HepG2 (cell line): ENCODE data around the gene PYGO2. TPM values are rescaled to one million over a fixed set of nuclear protein-coding genes. Genes with fewer than 3 reads are reported as not detected.

Experiments used
- GMEB1 ChIP-seq: sonication (generic); formaldehyde crosslinking; IDR thresholded peaks from 2 replicates; pipeline ENCODE4 v1.5.1; 2020; ENCODE audit warnings: missing genetic modification reagents, mild to moderate bottlenecking, borderline replicate concordance
- HBP1 ChIP-seq: IDR thresholded peaks from 2 replicates; pipeline ENCODE4 v1.6.1; 2016; ENCODE audit warnings: low read depth, control low read depth
- HOXA5 ChIP-seq: sonication (generic); formaldehyde crosslinking; IDR thresholded peaks from 2 replicates; pipeline ENCODE4 v1.4.0; 2020; ENCODE audit warnings: missing genetic modification reagents
- TFDP2 ChIP-seq: sonication (generic); formaldehyde crosslinking; IDR thresholded peaks from 2 replicates; pipeline ENCODE4 v1.4.0; 2020; ENCODE audit warnings: missing genetic modification reagents
- U2AF2 ChIP-seq: fragments of 200-400 bp; formaldehyde crosslinking; IDR thresholded peaks from 2 replicates; pipeline ENCODE4 v1.6.1; 2017; ENCODE audit warnings: low read depth, mild to moderate bottlenecking, low read length
- ZFP36L1 ChIP-seq: sonication (generic); formaldehyde crosslinking; IDR thresholded peaks from 2 replicates; pipeline ENCODE4 v1.8.0; 2022; ENCODE audit warnings: mild to moderate bottlenecking, missing genetic modification reagents, moderate library complexity
- ZFP37 ChIP-seq: sonication (generic); formaldehyde crosslinking; IDR thresholded peaks from 2 replicates; pipeline ENCODE4 v1.4.0; 2020; ENCODE audit warnings: missing genetic modification reagents, borderline replicate concordance
- ZNF124 ChIP-seq: sonication (generic); formaldehyde crosslinking; IDR thresholded peaks from 2 replicates; pipeline ENCODE4 v1.4.0; 2020; ENCODE audit warnings: missing genetic modification reagents
- ZNF672 ChIP-seq: sonication (generic); formaldehyde crosslinking; IDR thresholded peaks from 2 replicates; pipeline ENCODE4 v1.8.1; 2022; ENCODE audit warnings: missing genetic modification reagents
- ZNF713 ChIP-seq: sonication (generic); formaldehyde crosslinking; IDR thresholded peaks from 2 replicates; pipeline ENCODE4 v1.4.0; 2020; ENCODE audit warnings: mild to moderate bottlenecking, missing genetic modification reagents
- polyA plus RNA-seq, 8 experiments: library from polyadenylated mRNA; depleted of rRNA in 3 of 8; stranded (reverse) in 7 of 8; unstranded in 1 of 8; fragments of >200 nt; fragmentation: Illumina TruSeq in 4 of 8; extraction: Trizol in 4 of 8; gene quantifications; 2 replicates each; pipeline versions ENCODE4 v1.2.1 to v1.2.3, GENCODE V29; 2011 to 2016; ENCODE audit warnings: low read depth in 4 of 8, missing spikeins in 1 of 8, mixed read lengths in 1 of 8; ENCODE audit not compliant: insufficient read depth in 1 of 8
- total RNA-seq, 5 experiments: library from RNA; depleted of rRNA; stranded (reverse); fragments of >200 nt; fragmentation: Illumina TruSeq; extraction: Trizol; gene quantifications; 2 replicates each; pipeline ENCODE4 v1.2.3, GENCODE V29; 2016; ENCODE audit warnings: low read depth in 1 of 5
- TF ChIP-seq, protein P1 (sequence below): sonication (generic); formaldehyde crosslinking; IDR thresholded peaks from 2 replicates; pipeline ENCODE4 v1.4.0; 2020; ENCODE audit warnings: mild to moderate bottlenecking, missing genetic modification reagents
- TF ChIP-seq, protein P2 (sequence below): sonication (generic); formaldehyde crosslinking; IDR thresholded peaks from 2 replicates; pipeline ENCODE4 v1.8.1; 2022; ENCODE audit warnings: mild to moderate bottlenecking, missing genetic modification reagents
- TF ChIP-seq, protein P3 (sequence below): sonication (generic); formaldehyde crosslinking; IDR thresholded peaks from 2 replicates; pipeline ENCODE4 v1.5.1; 2020; ENCODE audit warnings: missing genetic modification reagents, mild to moderate bottlenecking, borderline replicate concordance

The PYGO2 gene
- total and polyA plus RNA-seq, 2 of the 13 experiments (the other 11 are each of a cell fraction or from before 2014, with no cell fraction given) = 20.3 to 21.8 TPM

DNA sequence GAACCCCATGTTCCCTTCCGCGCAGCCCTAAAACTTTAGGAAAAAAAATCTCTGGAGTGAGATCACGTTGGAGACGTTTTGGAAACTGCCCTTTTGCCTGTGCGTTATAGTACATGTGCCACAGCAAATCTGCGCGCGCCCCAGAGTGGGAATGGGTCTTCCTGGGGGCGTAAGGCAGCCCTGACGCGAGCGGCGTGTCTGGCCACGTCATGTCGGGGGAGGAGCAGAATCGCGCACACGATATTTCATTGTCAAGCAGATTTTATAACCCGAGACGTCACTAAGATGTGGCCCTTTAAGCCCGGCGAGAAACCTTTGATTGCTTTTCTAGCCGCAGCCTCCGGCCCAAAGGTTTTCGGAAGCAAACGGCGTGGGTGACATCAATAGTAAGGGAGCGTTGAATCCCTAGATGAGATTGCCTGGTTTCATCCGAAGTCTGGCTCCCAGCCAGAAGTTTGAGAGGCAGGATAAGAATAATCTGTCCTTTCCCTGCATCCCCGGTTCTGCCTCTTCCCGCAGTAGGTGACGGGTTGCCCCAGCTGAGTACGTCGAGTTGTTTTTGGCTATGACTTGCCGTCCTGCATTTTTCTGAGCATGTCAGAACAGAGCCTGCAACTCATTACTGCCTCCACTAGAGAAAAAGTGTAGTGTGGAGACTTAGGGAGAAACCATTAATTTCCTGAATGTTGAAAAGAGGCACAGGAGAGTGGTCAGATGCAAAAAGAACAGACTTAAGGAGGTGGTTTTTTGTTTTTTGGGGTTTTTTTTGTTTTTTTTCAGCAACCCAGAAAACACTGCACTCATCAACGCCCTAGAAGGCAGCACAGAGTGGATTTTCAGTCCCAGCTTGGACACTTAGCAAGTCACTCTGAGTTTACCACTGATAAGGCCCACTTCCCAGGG, 24.2 kb downstream of the PYGO2 start (continued):
- TF ChIP-seq, protein P1, sequence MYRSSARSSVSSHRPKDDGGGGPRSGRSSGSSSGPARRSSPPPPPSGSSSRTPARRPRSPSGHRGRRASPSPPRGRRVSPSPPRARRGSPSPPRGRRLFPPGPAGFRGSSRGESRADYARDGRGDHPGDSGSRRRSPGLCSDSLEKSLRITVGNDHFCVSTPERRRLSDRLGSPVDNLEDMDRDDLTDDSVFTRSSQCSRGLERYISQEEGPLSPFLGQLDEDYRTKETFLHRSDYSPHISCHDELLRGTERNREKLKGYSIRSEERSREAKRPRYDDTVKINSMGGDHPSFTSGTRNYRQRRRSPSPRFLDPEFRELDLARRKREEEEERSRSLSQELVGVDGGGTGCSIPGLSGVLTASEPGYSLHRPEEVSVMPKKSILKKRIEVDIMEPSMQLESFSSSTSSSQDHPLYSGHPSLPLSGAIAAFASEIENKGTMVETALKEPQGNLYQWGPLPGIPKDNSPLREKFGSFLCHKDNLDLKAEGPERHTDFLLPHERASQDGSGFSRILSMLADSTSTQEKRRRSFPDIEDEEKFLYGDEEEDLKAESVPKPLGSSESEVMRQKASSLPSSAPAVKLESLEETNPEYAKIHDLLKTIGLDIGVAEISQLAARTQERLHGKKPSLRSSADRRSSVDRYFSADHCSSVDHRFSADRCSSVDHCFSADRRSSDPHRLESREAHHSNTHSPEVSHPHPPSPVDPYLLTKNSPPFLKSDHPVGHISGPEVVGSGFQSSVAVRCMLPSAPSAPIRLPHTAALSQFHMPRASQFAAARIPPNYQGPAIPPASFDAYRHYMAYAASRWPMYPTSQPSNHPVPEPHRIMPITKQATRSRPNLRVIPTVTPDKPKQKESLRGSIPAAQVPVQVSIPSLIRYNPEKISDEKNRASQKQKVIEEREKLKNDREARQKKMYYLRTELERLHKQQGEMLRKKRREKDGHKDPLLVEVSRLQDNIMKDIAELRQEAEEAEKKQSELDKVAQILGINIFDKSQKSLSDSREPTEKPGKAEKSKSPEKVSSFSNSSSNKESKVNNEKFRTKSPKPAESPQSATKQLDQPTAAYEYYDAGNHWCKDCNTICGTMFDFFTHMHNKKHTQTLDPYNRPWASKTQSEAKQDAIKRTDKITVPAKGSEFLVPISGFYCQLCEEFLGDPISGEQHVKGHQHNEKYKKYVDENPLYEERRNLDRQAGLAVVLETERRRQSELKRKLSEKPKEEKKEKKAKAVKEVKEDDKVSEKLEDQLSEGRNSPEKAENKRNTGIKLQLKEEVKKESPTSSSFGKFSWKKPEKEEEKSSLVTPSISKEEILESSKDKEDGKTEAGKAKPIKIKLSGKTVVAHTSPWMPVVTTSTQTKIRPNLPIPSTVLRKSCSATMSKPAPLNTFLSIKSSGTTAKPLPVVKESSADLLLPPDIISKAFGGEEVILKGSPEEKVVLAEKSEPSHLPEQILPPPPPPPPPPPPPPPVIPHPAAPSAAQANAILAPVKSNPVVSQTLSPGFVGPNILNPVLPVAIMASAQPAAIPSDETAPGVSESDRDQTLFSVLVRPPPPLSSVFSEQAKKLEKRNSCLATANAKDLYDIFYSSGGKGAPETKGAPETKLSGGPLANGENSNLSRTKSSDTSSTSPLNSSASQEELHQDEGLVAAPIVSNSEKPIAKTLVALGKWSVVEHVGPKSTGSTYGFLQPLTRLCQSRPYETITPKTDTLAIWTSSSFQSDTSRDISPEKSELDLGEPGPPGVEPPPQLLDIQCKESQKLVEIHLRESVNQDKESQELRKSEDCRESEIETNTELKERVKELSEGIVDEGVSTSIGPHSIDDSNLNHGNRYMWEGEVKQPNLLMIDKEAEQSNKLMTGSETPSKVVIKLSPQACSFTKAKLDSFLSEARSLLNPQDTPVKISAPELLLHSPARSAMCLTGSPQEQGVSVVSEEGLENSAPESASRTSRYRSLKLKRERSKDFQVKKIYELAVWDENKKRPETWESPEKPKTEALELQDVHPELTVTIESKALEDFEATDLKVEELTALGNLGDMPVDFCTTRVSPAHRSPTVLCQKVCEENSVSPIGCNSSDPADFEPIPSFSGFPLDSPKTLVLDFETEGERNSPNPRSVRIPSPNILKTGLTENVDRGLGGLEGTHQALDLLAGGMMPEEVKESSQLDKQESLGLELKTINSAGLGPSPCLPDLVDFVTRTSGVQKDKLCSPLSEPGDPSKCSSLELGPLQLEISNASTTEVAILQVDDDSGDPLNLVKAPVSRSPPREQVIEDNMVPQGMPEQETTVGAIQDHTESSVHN (CRISPR knock-in tag) = no peak
- TF ChIP-seq HBP1 (peak; percentile 62; the same call in 1 of the 2 replicates), ZFP36L1 (CRISPR knock-in tag) (no peak), U2AF2 (no peak), TFDP2 (CRISPR knock-in tag) (no peak), ZNF124 (CRISPR knock-in tag) (no peak), HOXA5 (CRISPR knock-in tag) (no peak), ZFP37 (CRISPR knock-in tag) (no peak), ZNF713 (no peak), ZNF672 (CRISPR knock-in tag) (no peak), GMEB1 (CRISPR knock-in tag) (peak; percentile 32; the same call in 1 of the 2 replicates)
- TF ChIP-seq, protein P2, sequence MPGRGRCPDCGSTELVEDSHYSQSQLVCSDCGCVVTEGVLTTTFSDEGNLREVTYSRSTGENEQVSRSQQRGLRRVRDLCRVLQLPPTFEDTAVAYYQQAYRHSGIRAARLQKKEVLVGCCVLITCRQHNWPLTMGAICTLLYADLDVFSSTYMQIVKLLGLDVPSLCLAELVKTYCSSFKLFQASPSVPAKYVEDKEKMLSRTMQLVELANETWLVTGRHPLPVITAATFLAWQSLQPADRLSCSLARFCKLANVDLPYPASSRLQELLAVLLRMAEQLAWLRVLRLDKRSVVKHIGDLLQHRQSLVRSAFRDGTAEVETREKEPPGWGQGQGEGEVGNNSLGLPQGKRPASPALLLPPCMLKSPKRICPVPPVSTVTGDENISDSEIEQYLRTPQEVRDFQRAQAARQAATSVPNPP = no peak
- TF ChIP-seq, protein P3, sequence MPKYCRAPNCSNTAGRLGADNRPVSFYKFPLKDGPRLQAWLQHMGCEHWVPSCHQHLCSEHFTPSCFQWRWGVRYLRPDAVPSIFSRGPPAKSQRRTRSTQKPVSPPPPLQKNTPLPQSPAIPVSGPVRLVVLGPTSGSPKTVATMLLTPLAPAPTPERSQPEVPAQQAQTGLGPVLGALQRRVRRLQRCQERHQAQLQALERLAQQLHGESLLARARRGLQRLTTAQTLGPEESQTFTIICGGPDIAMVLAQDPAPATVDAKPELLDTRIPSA (CRISPR knock-in tag) = no peak
